OCI-LY3 (cell line): ENCODE measurements around the gene TPMT.

ENCODE experiments used
- H2AFZ ChIP-seq: fragments of 200-600, 300-600 bp; shearing (Covaris generic); 2 replicates; pipeline ENCODE4 v1.6.0; 2014; ENCODE audit warnings: antibody characterized with exemption, low read depth, low read length
- H3K27ac ChIP-seq: fragments of 200-600, 300-600 bp; sonication (generic); 2 replicates; pipeline ENCODE4 v1.5.1; 2014; ENCODE audit warnings: mild to moderate bottlenecking, low read length, moderate library complexity, mixed read lengths
- H3K27me3 ChIP-seq: fragments of 200-600, 300-600 bp; sonication (generic); 2 replicates; pipeline ENCODE4 v1.6.1; 2014; ENCODE audit warnings: low read depth, low read length, mixed read lengths
- H3K36me3 ChIP-seq: fragments of 200-600, 300-600 bp; sonication (generic); replicated peaks from 2 replicates; pipeline ENCODE3; 2014; ENCODE audit warnings: low read depth, low read length, mixed read lengths
- H3K4me1 ChIP-seq: fragments of 300-600, 200-600 bp; sonication (generic); 2 replicates; pipeline ENCODE4 v1.6.1; 2014; ENCODE audit warnings: low read length, mixed read lengths
- H3K4me2 ChIP-seq: fragments of 200-600, 300-600 bp; sonication (generic); 2 replicates; pipeline ENCODE4 v1.6.1; 2014; ENCODE audit warnings: low read length, mixed read lengths
- H3K4me3 ChIP-seq: fragments of 300-600, 200-600 bp; sonication (generic); 2 replicates; pipeline ENCODE4 v1.5.1; 2014; ENCODE audit warnings: antibody characterized with exemption, mild to moderate bottlenecking, low read length, moderate library complexity
- H3K79me2 ChIP-seq: fragments of 300-600, 200-600 bp; shearing (Covaris generic); 2 replicates; pipeline ENCODE4 v1.6.1; 2014; ENCODE audit warnings: mild to moderate bottlenecking, low read length, mixed read lengths
- H3K9ac ChIP-seq: fragments of 300-600, 200-600 bp; shearing (Covaris generic); 2 replicates; pipeline ENCODE4 v1.6.0; 2014; ENCODE audit warnings: mild to moderate bottlenecking, low read length, moderate library complexity
- H3K9me3 ChIP-seq: fragments of 200-600, 300-600 bp; shearing (Covaris generic); 2 replicates; pipeline ENCODE4 v1.6.1; 2014; ENCODE audit warnings: low read length, mixed read lengths; ENCODE audit not compliant: insufficient read depth
- H4K20me1 ChIP-seq: fragments of 200-600, 300-600 bp; sonication (generic); 2 replicates; pipeline ENCODE4 v1.6.1; 2016; ENCODE audit warnings: low read length, mixed read lengths; ENCODE audit not compliant: insufficient read depth
- CTCF ChIP-seq: fragments of 200-600, 300-600 bp; sonication (generic); IDR thresholded peaks from 2 replicates; pipeline ENCODE4 v1.5.1; 2014; ENCODE audit warnings: antibody characterized with exemption, low read length, low read depth
- EZH2phosphoT487 ChIP-seq: fragments of 200-600 bp; shearing (Covaris generic); IDR thresholded peaks from 2 replicates; pipeline ENCODE4 v1.6.1; 2018; ENCODE audit warnings: antibody characterized with exemption, mixed run types, low read depth

TPMT gene

GRCh38 chr6:18139935-18140621 is 14.8 kb downstream of the TPMT start:
- no peaks in the 10 kb centered on the region for H3K36me3 ChIP-seq
- no peaks in the 10 kb centered on the region for H3K79me2 ChIP-seq
- H3K9ac ChIP-seq = no peak overlapping the region
- H3K27ac ChIP-seq = no peak overlapping the region
- no peak overlapping the region for H2AFZ ChIP-seq
- no peak overlapping the region for H3K4me2 ChIP-seq
- H3K9me3 ChIP-seq = no peaks in the 10 kb centered on the region
- no peaks in the 10 kb centered on the region for H3K27me3 ChIP-seq
- no peak overlapping the region for H3K4me3 ChIP-seq
- H4K20me1 ChIP-seq = no peaks in the 10 kb centered on the region
- peaks cover 2% of the 10 kb centered on the region; the same call in 1 of the 2 replicates for H3K4me1 ChIP-seq
- TF ChIP-seq EZH2phosphoT487 = no peak
- TF ChIP-seq CTCF = no peak

GRCh38 chr6:18138906-18139305 is 16.0 kb downstream of the TPMT start:
- Histone ChIP-seq H2AFZ (no peak overlapping the region), H3K9ac (no peak overlapping the region), H3K36me3 (no peaks in the 10 kb centered on the region), H3K4me3 (no peak overlapping the region), H3K4me2 (no peak overlapping the region), H3K79me2 (no peaks in the 10 kb centered on the region), H3K27ac (no peak overlapping the region), H3K27me3 (no peaks in the 10 kb centered on the region), H4K20me1 (no peaks in the 10 kb centered on the region), H3K9me3 (no peaks in the 10 kb centered on the region), H3K4me1 (peaks cover 5% of the 10 kb centered on the region; the same call in 1 of the 2 replicates)
- TF ChIP-seq EZH2phosphoT487 = no peak
- no peak for TF ChIP-seq CTCF

- Histone ChIP-seq H3K79me2 (no peaks in the 10 kb centered on the region), H3K9me3 (no peaks in the 10 kb centered on the region), H3K4me3 (no peak overlapping the region), H2AFZ (no peak overlapping the region), H4K20me1 (no peaks in the 10 kb centered on the region), H3K4me1 (peaks cover 5% of the 10 kb centered on the region; the same call in 1 of the 2 replicates), H3K9ac (no peak overlapping the region), H3K4me2 (no peak overlapping the region), H3K27me3 (no peaks in the 10 kb centered on the region), H3K36me3 (no peaks in the 10 kb centered on the region), H3K27ac (no peak overlapping the region)
- no peak for TF ChIP-seq EZH2phosphoT487
- no peak for TF ChIP-seq CTCF
These were observed 18.6 kb downstream of the TPMT start for GRCh38 chr6:18136260-18136659.

GRCh38 chr6:18135171-18135570 is 19.7 kb downstream of the TPMT start:
- Histone ChIP-seq H3K36me3 (no peaks in the 10 kb centered on the region), H4K20me1 (no peaks in the 10 kb centered on the region), H2AFZ (no peak overlapping the region), H3K4me1 (peaks cover 5% of the 10 kb centered on the region; the same call in 1 of the 2 replicates), H3K79me2 (no peaks in the 10 kb centered on the region), H3K9me3 (no peaks in the 10 kb centered on the region), H3K27ac (no peak overlapping the region), H3K4me3 (no peak overlapping the region), H3K27me3 (no peaks in the 10 kb centered on the region), H3K9ac (no peak overlapping the region), H3K4me2 (no peak overlapping the region)
- TF ChIP-seq CTCF = no peak
- no peak for TF ChIP-seq EZH2phosphoT487
